ENCODE results near the gene TRMT13. TPM values are rescaled to one million over a fixed set of nuclear protein-coding genes. Genes with fewer than 3 reads are reported as not detected.

Gene TRMT13
- total and polyA plus RNA-seq, 9 of the 15 experiments (the other 6 are each of a cell fraction or from before 2014, with no cell fraction given): 18.7 to 33.0 (median 28.9) TPM

GRCh38 chr1:100132566-100133477 is at the start of gene TRMT13, which contains the start of gene SASS6 (continued):
- TF ChIP-seq CBX3 (IDR thresholded peaks at IDR 0.05; ENCODE audit: borderline replicate concordance in 1 of 2, low read length in 2 of 2): peak in 1 of 2 experiments; percentile 71; a peak in 1 of 3 replicates
- TF ChIP-seq HMGN3 (IDR thresholded peaks at IDR 0.05; ENCODE audit: borderline replicate concordance, extremely low read depth, insufficient read length, low read depth, low read length): no peak
- peak; percentile 87 for TF ChIP-seq NEUROD1 (IDR thresholded peaks at IDR 0.05; ENCODE audit: borderline replicate concordance, low read depth, low read length, partially characterized antibody)
- TF ChIP-seq ZNF23 (CRISPR knock-in tag; IDR thresholded peaks at IDR 0.05): no peak
- TF ChIP-seq TARDBP (IDR thresholded peaks at IDR 0.05): 0 out of 2 replicates have a peak, but pooled peaks have one; percentile 18
- no peak for TF ChIP-seq ELK1 (CRISPR knock-in tag; IDR thresholded peaks at IDR 0.05)
- 0 out of 2 replicates have a peak, but pooled peaks have one; percentile 45 for TF ChIP-seq MECOM (CRISPR knock-in tag; IDR thresholded peaks at IDR 0.05)
- TF ChIP-seq RUNX1 (IDR thresholded peaks at IDR 0.05; ENCODE audit: low read depth): no peak
- no peak for TF ChIP-seq TCF15 (CRISPR knock-in tag; IDR thresholded peaks at IDR 0.05)
- no peak for TF ChIP-seq JUNB (CRISPR knock-in tag; conservative IDR thresholded peaks at IDR 0.05)
- TF ChIP-seq MTA1 (IDR thresholded peaks at IDR 0.05; ENCODE audit: borderline replicate concordance): peak; percentile 85
- TF ChIP-seq BRD4 (IDR thresholded peaks at IDR 0.05): no peak
- no peak; a peak in 1 of 4 replicates for TF ChIP-seq RAD21 (CRISPR knock-in tag; conservative IDR thresholded peaks at IDR 0.05 in 1 of 2, IDR thresholded peaks at IDR 0.05 in 1 of 2)
- no peak for TF ChIP-seq ZNF146 (CRISPR knock-in tag; IDR thresholded peaks at IDR 0.05; ENCODE audit: unreplicated experiment)
- no peak for TF ChIP-seq ZKSCAN8 (CRISPR knock-in tag; IDR thresholded peaks at IDR 0.05)
- TF ChIP-seq E2F8 (IDR thresholded peaks at IDR 0.05; ENCODE audit: low read depth, partially characterized antibody): peak; percentile 92
- no peak for TF ChIP-seq ZNF830 (CRISPR knock-in tag; IDR thresholded peaks at IDR 0.05)
- no peak for TF ChIP-seq KDM1A (IDR thresholded peaks at IDR 0.05)
- peak; percentile 68; the same call in 1 of the 2 replicates for TF ChIP-seq ESRRA (IDR thresholded peaks at IDR 0.05; ENCODE audit: borderline replicate concordance, low read depth)

All from K562 (cell line).